GM19438 (cell line): Measurements from ENCODE around the gene HNF1A.
A peak's percentile ranks its signal among the peaks of the same experiment; 100 is the strongest.
"Not testable (repeated sequence)": the region's sequence is repeated elsewhere in the genome, so short reads cannot be mapped to it uniquely, and the experiment has no call there.

Source experiments
- ATAC-seq: cut with Tn5 transposase; IDR thresholded peaks from one replicate; pipeline ENCODE4 v1.9.1; 2021; ENCODE audit warnings: low read depth; ENCODE audit not compliant: unreplicated experiment

The HNF1A gene

DNA sequence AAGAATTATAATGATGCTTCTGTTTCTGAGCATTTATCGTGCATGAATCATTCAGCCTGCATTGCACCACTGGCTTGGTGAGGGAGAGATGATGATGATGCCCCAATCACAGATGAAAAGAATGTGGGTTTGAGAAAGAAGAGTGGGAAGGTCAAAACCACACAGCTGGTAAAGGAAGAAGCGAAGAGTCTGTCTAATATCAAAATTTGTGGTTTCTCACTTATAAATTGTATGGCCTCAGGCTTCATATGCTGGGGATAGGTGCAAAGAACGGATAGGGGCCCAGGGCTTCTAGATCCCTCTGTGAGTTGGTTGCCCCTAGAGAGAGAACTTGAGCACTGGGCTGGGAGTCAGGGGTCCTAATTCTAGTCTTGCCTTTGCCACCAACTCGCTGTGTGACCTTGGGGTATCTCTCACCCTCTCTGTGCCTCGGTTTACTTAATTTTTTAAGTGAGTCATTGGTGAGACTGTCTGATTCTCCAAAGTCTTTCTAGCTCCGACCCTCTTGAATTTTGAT lies 58.5 kb downstream of the HNF1A start:
- no peak for ATAC-seq

DNA sequence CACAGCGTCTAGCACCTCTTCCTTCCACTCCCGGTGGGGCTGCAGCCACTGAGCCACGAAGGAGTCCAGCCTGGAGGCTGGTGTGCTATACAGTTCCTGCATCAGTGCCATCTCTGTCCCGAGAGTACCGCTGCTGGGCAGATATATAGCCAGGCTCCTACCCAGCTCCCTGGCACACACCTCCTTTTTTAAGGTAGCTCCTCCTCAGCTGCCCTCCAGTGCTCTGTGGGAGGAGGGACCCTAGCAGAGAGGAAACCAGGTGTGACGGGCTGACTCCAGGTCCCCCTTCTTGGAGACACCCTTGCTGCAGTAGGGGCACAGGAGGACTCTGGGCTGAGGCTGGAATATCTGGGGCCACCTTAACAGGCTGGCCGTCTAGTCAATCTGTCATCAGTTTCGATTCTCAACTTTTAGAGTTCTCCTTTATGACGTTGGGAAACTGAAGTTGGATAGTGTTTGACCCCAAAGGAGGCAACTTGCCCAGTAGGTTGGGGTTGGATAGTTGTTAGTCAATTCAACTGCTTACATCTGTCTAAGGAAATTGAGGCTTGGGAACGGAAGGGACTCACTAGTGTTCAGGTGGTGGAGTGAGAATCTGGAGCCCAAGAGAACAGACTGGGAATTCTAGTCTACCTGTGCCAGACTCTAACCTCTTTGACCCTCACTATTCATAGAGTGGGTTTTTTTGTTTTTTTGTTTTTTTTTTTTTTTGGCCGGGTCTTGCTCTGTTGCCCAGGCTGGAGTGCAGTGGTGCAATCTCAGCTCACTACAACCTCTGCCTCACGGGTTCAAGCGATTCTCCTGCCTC lies 60.7 kb downstream of the HNF1A start, which contains the start of gene OASL:
OASL (minus strand) TSS at position 386 of the 808 bp plus-strand sequence; CDS start at position 111, 275 bp downstream.
- peak; percentile 80 for ATAC-seq

DNA sequence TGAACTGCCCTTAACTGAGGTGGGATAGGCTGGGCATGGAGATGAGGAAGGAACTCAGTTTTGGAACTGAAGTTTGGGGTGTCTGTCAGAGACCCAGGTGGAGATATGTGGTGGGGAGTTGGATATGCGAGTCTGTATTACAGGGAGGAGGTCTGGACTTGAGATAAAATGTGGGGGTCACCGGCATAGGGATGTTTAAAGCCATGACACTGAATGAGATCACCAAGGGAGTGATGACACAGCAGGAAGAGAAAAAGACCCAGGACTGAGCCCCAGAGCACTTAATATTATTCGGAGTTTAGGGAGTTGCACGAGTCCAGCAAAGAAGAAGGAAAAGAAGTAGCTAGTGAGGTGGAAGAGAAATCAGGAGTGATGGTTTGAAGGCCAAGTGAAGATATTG lies 64.7 kb downstream of the HNF1A start:
- no peak for ATAC-seq

DNA sequence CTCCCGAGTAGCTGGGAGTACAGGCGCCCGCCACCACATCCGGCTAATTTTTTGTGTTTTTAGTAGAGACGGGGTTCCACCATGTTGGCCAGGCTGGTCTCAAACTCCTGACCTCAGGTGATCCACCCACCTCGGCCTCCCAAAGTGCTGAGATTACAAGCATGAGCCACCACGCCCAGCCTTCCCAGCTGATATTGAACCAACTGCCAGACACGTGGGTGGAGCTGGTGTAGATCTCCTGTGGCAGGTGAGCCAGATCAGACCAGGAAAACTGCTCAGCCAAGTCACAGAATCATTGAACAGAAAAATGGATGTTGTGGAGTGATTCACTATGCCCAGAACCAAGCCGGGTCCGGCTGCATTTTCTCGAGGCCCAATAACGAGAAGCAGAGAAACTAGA lies 69.1 kb downstream of the HNF1A start:
- ATAC-seq: not testable (repeated sequence)

DNA sequence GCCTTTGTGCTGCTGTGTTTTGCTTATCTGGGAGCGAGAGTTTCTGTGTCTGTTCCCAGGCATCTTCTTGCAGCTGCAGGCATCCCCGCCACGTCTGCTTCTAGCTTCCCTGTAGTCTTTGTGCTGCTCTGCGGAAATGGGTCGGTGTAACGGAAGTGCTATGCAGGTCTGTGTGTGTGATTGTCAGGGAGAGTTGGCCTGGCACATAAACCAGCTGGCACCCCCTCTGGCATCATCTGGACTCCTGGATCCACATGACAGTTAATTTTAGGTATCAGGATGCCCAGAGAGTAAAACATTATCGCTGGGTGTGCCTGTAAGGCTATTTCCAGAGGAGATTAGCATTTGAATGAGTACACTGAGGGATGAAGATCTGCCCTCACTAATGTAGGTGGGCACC lies 70.1 kb downstream of the HNF1A start:
- ATAC-seq: no peak

DNA sequence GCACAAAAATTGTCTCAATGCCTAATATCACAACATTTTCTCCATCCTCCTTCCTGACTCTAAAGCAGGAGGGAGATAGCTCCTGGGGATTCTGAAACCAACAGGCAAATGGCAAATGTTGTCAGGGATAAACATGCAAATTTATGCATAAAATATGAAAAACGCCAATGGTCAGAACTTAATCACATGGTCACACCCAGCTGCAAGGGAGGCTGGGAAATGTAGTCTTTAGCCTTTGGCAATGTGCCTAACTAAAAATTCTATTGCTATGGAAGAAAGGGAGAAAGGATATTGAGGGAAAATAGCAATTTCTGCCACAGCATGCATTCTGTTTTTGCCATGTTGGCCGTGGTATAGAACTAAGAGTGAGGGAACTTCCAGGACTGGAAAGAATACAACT lies 72.4 kb downstream of the HNF1A start:
- ATAC-seq: no peak
